Colonic mucosa (tissue), 4 donors: ENCODE measurements around the gene AMER3. TPM values are rescaled to one million over a fixed set of nuclear protein-coding genes. Genes with fewer than 3 reads are reported as not detected.
"Not testable (repeated sequence)": the region's sequence is repeated elsewhere in the genome, so short reads cannot be mapped to it uniquely, and the experiment has no call there.

Source experiments
- DNase-seq: peaks from one replicate; pipeline ENCODE4 v3.0.0-alpha.2; 2020
- H3K27ac ChIP-seq: fragments of 200-600 bp; one replicate; pipeline ENCODE4 v1.8.0; 2021
- H3K27me3 ChIP-seq: fragments of 200-600 bp; one replicate; pipeline ENCODE4 v1.8.0; 2021
- H3K36me3 ChIP-seq: fragments of 200-600 bp; one replicate; pipeline ENCODE4 v1.8.0; 2021
- H3K4me1 ChIP-seq: fragments of 200-600 bp; one replicate; pipeline ENCODE4 v1.8.0; 2021; ENCODE audit warnings: mild to moderate bottlenecking
- H3K4me3 ChIP-seq: fragments of 200-600 bp; one replicate; pipeline ENCODE4 v1.8.0; 2021
- H3K9ac ChIP-seq, 2 donors: one replicate each; pipeline ENCODE4 v1.7.0; 2013; ENCODE audit warnings: control low read depth in 2 of 2, low read depth in 2 of 2, low read length in 2 of 2
- H3K9me3 ChIP-seq: fragments of 200-600 bp; one replicate; pipeline ENCODE4 v1.8.0; 2021
- CTCF ChIP-seq: fragments of 200-600 bp; IDR thresholded peaks from one replicate; pipeline ENCODE4 v1.8.0; 2022; ENCODE audit warnings: antibody characterized with exemption, mild to moderate bottlenecking
- intact Hi-C: fragments of 100-400 bp; cut with DNase I; formaldehyde crosslinking; loops from one replicate; pipeline ENCODE4 v1.14.1; 2022
- total RNA-seq, 2 donors: library from RNA; stranded (reverse); fragmentation: NEBNext Ultra II Directional in 1 of 2; extraction: Animal tissue kit (Norgen Biotek cat#: 25700) in 1 of 2; gene quantifications; one replicate each; pipeline ENCODE4 v1.2.1, GENCODE V29; 2021
- donor health status: healthy.
- donor health status: DM: no; HTN: no; CAD: no.
- donor health status: DM: no; HTN: no; CAD: no.

AMER3 gene
- under 1 TPM; 0.27 to 0.56 TPM for total RNA-seq

GRCh38 chr2:130755256-130756052 is at the start of gene AMER3:
Gene AMER3 (plus strand): TSS chr2:130755540. CDS start chr2:130762073, 6,533 bp downstream.
- Histone ChIP-seq H3K36me3 (no peaks in the 10 kb centered on the region), H3K9ac (no peak within 1 kb of the TSS), H3K27me3 (peaks cover 17% of the 10 kb centered on the region), H3K9me3 (no peaks in the 10 kb centered on the region), H3K27ac (no peak within 1 kb of the TSS), H3K4me3 (no peak within 1 kb of the TSS), H3K4me1 (no peaks in the 10 kb centered on the region)
- no peak for DNase-seq
- no peak for TF ChIP-seq CTCF
- intact Hi-C loops, result no loop called here

GRCh38 chr2:130714795-130715194 is 40.5 kb upstream of the AMER3 start:
- DNase-seq, H3K4me3 ChIP-seq, H3K36me3 ChIP-seq, H3K27me3 ChIP-seq, H3K9me3 ChIP-seq, H3K9ac ChIP-seq, H3K4me1 ChIP-seq, intact Hi-C loops, H3K27ac ChIP-seq: not testable (repeated sequence)

- intact Hi-C loops, result no loop called here
- TF ChIP-seq CTCF, result no peak
- H3K9ac ChIP-seq, result no peak overlapping the region
- no peak overlapping the region for H3K4me3 ChIP-seq
- no peak for DNase-seq
- H3K9me3 ChIP-seq, result no peaks in the 10 kb centered on the region
- H3K27me3 ChIP-seq, result no peaks in the 10 kb centered on the region
- H3K27ac ChIP-seq, result no peak overlapping the region
- no peaks in the 10 kb centered on the region for H3K36me3 ChIP-seq
- H3K4me1 ChIP-seq, result no peaks in the 10 kb centered on the region
Observed at GRCh38 chr2:130720036-130720435, 35.3 kb upstream of the AMER3 start.

GRCh38 chr2:130720528-130720927 is 34.8 kb upstream of the AMER3 start:
- TF ChIP-seq CTCF, result no peak
- no peaks in the 10 kb centered on the region for H3K27me3 ChIP-seq
- intact Hi-C loops, result no loop called here
- no peaks in the 10 kb centered on the region for H3K36me3 ChIP-seq
- H3K9ac ChIP-seq, result no peak overlapping the region
- no peak for DNase-seq
- H3K4me3 ChIP-seq, result no peak overlapping the region
- no peaks in the 10 kb centered on the region for H3K9me3 ChIP-seq
- H3K4me1 ChIP-seq, result no peaks in the 10 kb centered on the region
- H3K27ac ChIP-seq, result no peak overlapping the region

GRCh38 chr2:130724455-130724854 is 30.9 kb upstream of the AMER3 start:
- H3K27ac ChIP-seq, result no peak overlapping the region
- intact Hi-C loops, result no loop called here
- no peaks in the 10 kb centered on the region for H3K9me3 ChIP-seq
- peaks cover 8% of the 10 kb centered on the region for H3K4me1 ChIP-seq
- H3K9ac ChIP-seq, result no peak overlapping the region
- H3K36me3 ChIP-seq, result no peaks in the 10 kb centered on the region
- no peaks in the 10 kb centered on the region for H3K27me3 ChIP-seq
- DNase-seq, result no peak
- H3K4me3 ChIP-seq, result no peak overlapping the region
- TF ChIP-seq CTCF, result no peak

GRCh38 chr2:130726614-130727180 is 28.6 kb upstream of the AMER3 start:
- H3K9me3 ChIP-seq, result no peaks in the 10 kb centered on the region
- DNase-seq, result no peak
- intact Hi-C loops, result no loop called here

More at GRCh38 chr2:130726614-130727180, 28.6 kb upstream of the AMER3 start:
- H3K4me1 ChIP-seq, result peaks cover 8% of the 10 kb centered on the region
- no peaks in the 10 kb centered on the region for H3K36me3 ChIP-seq
- peak overlapping the region; percentile 1 for H3K27ac ChIP-seq
- H3K9ac ChIP-seq, result peak overlapping the region; percentile 30 to 63
- TF ChIP-seq CTCF, result no peak
- peak overlapping the region; percentile 33 for H3K4me3 ChIP-seq
- H3K27me3 ChIP-seq, result no peaks in the 10 kb centered on the region
